Fibroblast of mammary gland (primary cell): Measurements from ENCODE around the gene KCNQ1.

Experiments used
- DNase-seq: peaks from one replicate; pipeline ENCODE4 v3.0.0-alpha.2; 2010; ENCODE audit warnings: low read depth
- H3K4me3 ChIP-seq: 2 replicates; pipeline ENCODE4 v1.5.1; 2011; ENCODE audit warnings: low read depth, mild to moderate bottlenecking, low read length, moderate library complexity; ENCODE audit not compliant: control insufficient read depth
- CTCF ChIP-seq: conservative IDR thresholded peaks from 2 replicates; pipeline ENCODE4 v1.5.1; 2011; ENCODE audit warnings: low read depth, low read length, inconsistent platforms; ENCODE audit not compliant: control insufficient read depth, insufficient read depth

The KCNQ1 gene

GRCh38 chr11:2415171-2415570 is 29.6 kb upstream of the KCNQ1 start:
- no peak for TF ChIP-seq CTCF
- no peak for DNase-seq
- no peak overlapping the region for H3K4me3 ChIP-seq

GRCh38 chr11:2415601-2416380 is 29.0 kb upstream of the KCNQ1 start:
- DNase-seq, result no peak
- no peak for TF ChIP-seq CTCF
- no peak overlapping the region for H3K4me3 ChIP-seq

- no peak for TF ChIP-seq CTCF
- no peak overlapping the region for H3K4me3 ChIP-seq
- DNase-seq, result no peak
These were observed 28.0 kb upstream of the KCNQ1 start for GRCh38 chr11:2416765-2417164.

GRCh38 chr11:2417856-2418692 is 26.7 kb upstream of the KCNQ1 start:
- H3K4me3 ChIP-seq, result no peak overlapping the region
- TF ChIP-seq CTCF, result no peak

GRCh38 chr11:2418693-2419360 is 26.0 kb upstream of the KCNQ1 start:
- TF ChIP-seq CTCF, result no peak
- H3K4me3 ChIP-seq, result no peak overlapping the region
- no peak for DNase-seq

More at GRCh38 chr11:2417856-2418692, 26.7 kb upstream of the KCNQ1 start:
- no peak for DNase-seq

GRCh38 chr11:2419638-2420501 is 24.9 kb upstream of the KCNQ1 start:
- no peak overlapping the region for H3K4me3 ChIP-seq
- peak; percentile 89 for TF ChIP-seq CTCF
- DNase-seq, result peak; percentile 74
